GM13976 (cell line): Measurements from ENCODE around the gene PPIP5K2.
A peak's percentile ranks its signal among the peaks of the same experiment; 100 is the strongest.

Experiments used
- DNase-seq: peaks from one replicate; pipeline ENCODE4 v3.0.0; 2012; ENCODE audit warnings: low spot score
- in situ Hi-C: fragments of 300-500 bp; cut with MboI; formaldehyde crosslinking; loops from one replicate; pipeline ENCODE4 v1.12.0; 2022; ENCODE audit warnings: low sequenced_read_pairs, mixed read lengths, inconsistent platforms; ENCODE audit not compliant: unreplicated experiment
- TF ChIP-seq, protein P1 (sequence below): IDR thresholded peaks from 2 replicates; pipeline ENCODE4 v1.5.1; 2012; ENCODE audit warnings: borderline replicate concordance, mild to moderate bottlenecking; ENCODE audit not compliant: insufficient read depth; ENCODE audit errors: extremely low read depth, missing control alignments, control extremely low read depth

Gene PPIP5K2

DNA sequence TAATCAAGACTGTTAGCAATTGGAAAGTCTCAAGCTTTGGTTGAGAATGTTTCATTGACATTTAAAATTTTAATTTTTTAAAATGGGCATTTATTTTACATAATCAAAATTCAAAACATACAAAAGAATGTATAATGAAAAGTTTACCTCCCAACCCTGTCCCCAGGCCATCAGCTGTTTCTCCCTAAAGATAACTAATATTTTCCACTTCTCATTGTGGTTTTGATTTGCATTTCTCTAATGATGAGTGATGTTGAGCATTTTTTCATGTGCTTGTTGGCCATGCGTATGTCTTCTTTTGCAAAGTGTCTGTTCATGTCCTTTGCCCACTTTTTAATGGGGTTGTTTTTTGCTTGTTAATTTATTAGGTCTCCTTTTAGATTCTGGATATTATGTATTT is 127.0 kb downstream of the PPIP5K2 start:
- DNase-seq: no peak
- TF ChIP-seq, protein P1, sequence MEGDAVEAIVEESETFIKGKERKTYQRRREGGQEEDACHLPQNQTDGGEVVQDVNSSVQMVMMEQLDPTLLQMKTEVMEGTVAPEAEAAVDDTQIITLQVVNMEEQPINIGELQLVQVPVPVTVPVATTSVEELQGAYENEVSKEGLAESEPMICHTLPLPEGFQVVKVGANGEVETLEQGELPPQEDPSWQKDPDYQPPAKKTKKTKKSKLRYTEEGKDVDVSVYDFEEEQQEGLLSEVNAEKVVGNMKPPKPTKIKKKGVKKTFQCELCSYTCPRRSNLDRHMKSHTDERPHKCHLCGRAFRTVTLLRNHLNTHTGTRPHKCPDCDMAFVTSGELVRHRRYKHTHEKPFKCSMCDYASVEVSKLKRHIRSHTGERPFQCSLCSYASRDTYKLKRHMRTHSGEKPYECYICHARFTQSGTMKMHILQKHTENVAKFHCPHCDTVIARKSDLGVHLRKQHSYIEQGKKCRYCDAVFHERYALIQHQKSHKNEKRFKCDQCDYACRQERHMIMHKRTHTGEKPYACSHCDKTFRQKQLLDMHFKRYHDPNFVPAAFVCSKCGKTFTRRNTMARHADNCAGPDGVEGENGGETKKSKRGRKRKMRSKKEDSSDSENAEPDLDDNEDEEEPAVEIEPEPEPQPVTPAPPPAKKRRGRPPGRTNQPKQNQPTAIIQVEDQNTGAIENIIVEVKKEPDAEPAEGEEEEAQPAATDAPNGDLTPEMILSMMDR: no peak
- in situ Hi-C loops: no loop called here

DNA sequence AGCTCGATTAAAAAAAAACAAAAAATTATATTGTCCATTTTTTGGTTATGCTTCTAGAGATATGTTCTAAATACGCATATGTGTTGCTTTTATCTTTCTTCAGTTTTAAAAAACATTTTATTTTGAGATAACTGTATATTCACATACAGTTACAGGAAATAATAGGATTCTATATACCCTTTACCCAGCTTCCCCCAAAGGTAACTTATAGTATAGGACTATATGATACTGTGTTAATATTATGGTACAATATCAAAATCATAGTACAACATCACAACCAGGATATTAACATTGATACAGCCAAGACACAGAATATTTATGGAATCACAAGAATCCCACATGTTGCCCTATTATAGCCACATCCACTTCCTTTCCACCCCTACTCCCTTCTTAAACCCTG is 129.0 kb downstream of the PPIP5K2 start:
- no peak for DNase-seq
- in situ Hi-C loops: no loop called here
- TF ChIP-seq, protein P1: no peak

DNA sequence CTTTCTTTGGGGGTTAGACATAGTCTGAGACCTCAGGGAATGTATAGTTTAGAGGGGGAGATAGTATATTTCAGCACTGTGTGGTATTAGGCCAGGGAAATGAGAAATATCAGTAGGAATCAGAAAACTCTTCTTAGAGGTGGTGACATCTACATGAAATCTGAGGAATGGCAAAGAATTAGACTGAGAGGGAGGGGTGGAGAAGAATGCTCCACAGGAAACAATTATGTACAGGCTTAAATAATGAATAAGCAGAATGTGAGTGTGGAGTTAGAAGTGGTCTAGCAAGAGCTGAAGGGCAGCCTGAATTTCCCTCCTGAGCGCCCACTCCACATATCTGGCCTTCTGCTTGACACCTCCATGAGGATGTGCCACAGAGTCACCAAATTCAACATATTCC is 134.8 kb downstream of the PPIP5K2 start:
- TF ChIP-seq, protein P1: no peak
- no peak for DNase-seq
- in situ Hi-C loops: no loop called here

DNA sequence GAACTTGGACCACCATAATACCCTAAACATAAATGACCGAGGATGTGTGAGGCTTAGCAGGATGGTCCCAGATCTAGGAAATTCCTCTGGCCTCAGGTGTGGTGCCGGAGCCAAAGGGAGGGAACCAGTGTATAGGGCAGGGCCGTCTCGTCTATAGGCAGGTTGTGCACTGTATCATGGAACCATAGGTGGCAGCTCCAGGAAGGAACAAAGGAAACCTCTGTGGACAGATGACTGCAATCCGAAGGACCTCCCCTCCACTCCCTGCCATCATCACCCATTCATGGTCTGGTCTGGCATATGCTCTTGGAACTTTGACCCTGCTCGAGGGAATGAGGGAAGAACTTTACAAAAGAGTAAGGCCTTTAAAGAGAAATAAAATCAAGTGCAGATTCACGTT is 135.6 kb downstream of the PPIP5K2 start:
- in situ Hi-C loops: no loop called here
- DNase-seq: no peak
- TF ChIP-seq, protein P1: no peak

DNA sequence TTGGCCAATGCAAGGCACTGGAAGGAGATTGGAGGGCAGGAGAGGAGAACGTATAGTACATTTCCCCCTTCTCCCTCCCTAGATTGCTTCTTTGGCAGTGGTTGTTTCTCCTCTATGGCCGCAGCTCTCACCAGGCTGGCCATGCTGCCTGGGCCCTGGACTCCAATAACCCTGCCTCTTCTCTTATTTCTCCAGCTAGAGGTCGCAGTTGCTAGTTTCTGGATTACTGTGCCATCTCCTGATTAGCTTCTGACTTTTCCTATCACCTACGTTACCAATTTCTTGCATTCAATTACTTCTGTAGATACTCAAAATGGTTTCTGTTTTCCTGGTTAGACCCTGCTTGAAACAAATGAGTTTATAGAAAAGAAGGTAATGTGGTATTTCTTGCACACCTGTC is 136.1 kb downstream of the PPIP5K2 start:
- TF ChIP-seq, protein P1: no peak
- DNase-seq: no peak
- in situ Hi-C loops: no loop called here

DNA sequence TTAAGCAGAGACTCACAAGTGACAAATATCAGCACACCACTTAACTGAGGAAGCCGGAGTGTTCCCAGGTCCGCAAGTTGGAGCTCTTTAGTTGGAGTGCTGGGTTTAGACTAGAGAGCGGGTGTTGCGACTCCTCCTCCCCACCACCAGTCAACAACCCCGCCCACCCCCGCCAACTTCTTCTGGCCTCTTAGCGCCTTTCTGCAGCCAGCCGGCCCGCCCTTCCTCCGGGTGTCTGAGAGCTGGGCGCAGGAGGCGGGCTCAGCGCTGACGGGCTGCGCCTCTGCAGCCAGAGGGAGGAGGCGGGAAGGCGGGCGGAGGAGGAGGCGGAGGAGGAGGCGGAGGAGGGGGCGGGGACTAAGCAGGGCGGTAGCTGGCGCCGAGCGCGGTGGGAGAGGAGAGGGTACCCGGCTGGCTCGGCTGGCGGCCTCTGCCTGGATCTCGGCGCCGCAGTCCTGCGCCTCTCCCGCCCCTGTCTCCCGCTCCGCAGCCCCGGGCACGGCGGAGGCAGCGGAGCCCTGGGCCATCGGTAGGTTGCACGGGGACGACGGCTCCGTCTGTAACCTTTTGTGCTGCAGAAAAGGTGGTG is 138.4 kb downstream of the PPIP5K2 start, which contains the start of gene MACIR:
TSS of gene MACIR (plus strand) at position 396 of the 589 bp plus-strand sequence. CDS start 17,157 bp downstream, outside the sequence.
- TF ChIP-seq, protein P1: no peak
- in situ Hi-C loops: no loop called here
- peak; percentile 89 for DNase-seq
